GM23338 (cell line): ENCODE data around the gene RAB30. TPM values are rescaled to one million over a fixed set of nuclear protein-coding genes. Genes with fewer than 3 reads are reported as not detected.

ENCODE experiments used
- ATAC-seq: fragments of 200-7000 bp; cut with Tn5 transposase; 3 replicates; pipeline ENCODE4 v1.9.1; 2020
- DNase-seq: peaks from one replicate; pipeline ENCODE4 v3.0.0-alpha.2; 2015; ENCODE audit warnings: low spot score
- H2AFZ ChIP-seq: fragments of 200-600 bp; sonication (generic); 2 replicates; pipeline ENCODE4 v1.8.0; 2016; ENCODE audit warnings: antibody characterized with exemption, mild to moderate bottlenecking, moderate library complexity
- H3F3A ChIP-seq: fragments of 200-600 bp; sonication (generic); replicated peaks from 2 replicates; pipeline ENCODE4 v1.8.0; 2017; ENCODE audit warnings: antibody characterized with exemption, mixed run types, low read depth
- H3K27ac ChIP-seq: fragments of 200-600 bp; sonication (generic); 2 replicates; pipeline ENCODE4 v1.6.1; 2016; ENCODE audit warnings: low read depth
- H3K27me3 ChIP-seq: fragments of 200-600 bp; sonication (generic); 2 replicates; pipeline ENCODE4 v1.8.0; 2016; ENCODE audit warnings: mild to moderate bottlenecking, mixed run types, moderate library complexity; ENCODE audit not compliant: insufficient read depth
- H3K36me3 ChIP-seq: fragments of 200-600 bp; sonication (generic); 2 replicates; pipeline ENCODE4 v1.8.0; 2016; ENCODE audit warnings: mild to moderate bottlenecking; ENCODE audit not compliant: insufficient read depth
- H3K4me1 ChIP-seq: fragments of 200-600 bp; sonication (generic); 2 replicates; pipeline ENCODE4 v1.8.0; 2016; ENCODE audit warnings: mild to moderate bottlenecking, moderate library complexity; ENCODE audit not compliant: insufficient read depth
- H3K4me2 ChIP-seq: fragments of 200-600 bp; sonication (generic); 2 replicates; pipeline ENCODE4 v1.7.1; 2017; ENCODE audit warnings: mixed run types
- H3K4me3 ChIP-seq: fragments of 200-600 bp; sonication (generic); 2 replicates; pipeline ENCODE4 v1.6.1; 2016; ENCODE audit warnings: mixed run types
- H3K79me2 ChIP-seq: fragments of 200-600 bp; sonication (generic); replicated peaks from 2 replicates; pipeline ENCODE4 v1.8.0; 2017; ENCODE audit warnings: mild to moderate bottlenecking; ENCODE audit not compliant: insufficient read depth
- H3K9me2 ChIP-seq: fragments of 200-600 bp; sonication (generic); 2 replicates; pipeline ENCODE4 v1.8.0; 2017; ENCODE audit not compliant: insufficient read depth
- H4K20me1 ChIP-seq: fragments of 200-600 bp; sonication (generic); replicated peaks from 2 replicates; pipeline ENCODE4 v1.8.0; 2017; ENCODE audit warnings: mild to moderate bottlenecking; ENCODE audit not compliant: insufficient read depth
- H3K27ac Mint-ChIP-seq: 2 replicates; pipeline ENCODE4 v1.8.0; 2020; ENCODE audit warnings: inconsistent platforms, mild to moderate bottlenecking, moderate library complexity, mixed read lengths
- H3K27me3 Mint-ChIP-seq: 3 replicates; pipeline ENCODE4 v1.8.0; 2022; ENCODE audit warnings: low read depth, mild to moderate bottlenecking, moderate library complexity, mixed read lengths, inconsistent platforms; ENCODE audit not compliant: insufficient read depth, poor library complexity
- H3K36me3 Mint-ChIP-seq: 3 replicates; pipeline ENCODE4 v1.8.0; 2021; ENCODE audit warnings: low read depth, mild to moderate bottlenecking, inconsistent platforms, moderate library complexity, mixed read lengths
- H3K4me1 Mint-ChIP-seq: 3 replicates; pipeline ENCODE4 v1.8.0; 2020; ENCODE audit warnings: mild to moderate bottlenecking, inconsistent platforms, mixed read lengths
- H3K4me3 Mint-ChIP-seq: 3 replicates; pipeline ENCODE4 v1.8.0; 2021; ENCODE audit warnings: moderate library complexity, mild to moderate bottlenecking, inconsistent platforms, mixed read lengths
- H3K9me3 Mint-ChIP-seq: 3 replicates; pipeline ENCODE4 v1.8.0; 2020; ENCODE audit warnings: moderate library complexity, mild to moderate bottlenecking, inconsistent platforms, mixed read lengths
- CREB1 ChIP-seq: fragments of 250-450 bp; sonication (Bioruptor Pico); IDR thresholded peaks from 2 replicates; pipeline ENCODE4 v1.5.0; 2020; ENCODE audit warnings: low read depth, mild to moderate bottlenecking, moderate library complexity
- EZH2phosphoT487 ChIP-seq: fragments of 200-600 bp; sonication (generic); IDR thresholded peaks from one replicate; pipeline ENCODE4 v1.8.1; 2018; ENCODE audit warnings: antibody characterized with exemption; ENCODE audit not compliant: unreplicated experiment
- JUNB ChIP-seq: IDR thresholded peaks from one replicate; pipeline ENCODE4 v1.6.1; 2016; ENCODE audit warnings: antibody characterized with exemption; ENCODE audit not compliant: unreplicated experiment
- NANOG ChIP-seq: IDR thresholded peaks from 2 replicates; pipeline ENCODE4 v1.6.1; 2016; ENCODE audit warnings: antibody characterized with exemption, borderline replicate concordance
- POLR2AphosphoS5 ChIP-seq: IDR thresholded peaks from 2 replicates; pipeline ENCODE4 v1.6.1; 2016; ENCODE audit warnings: antibody characterized with exemption, low read depth
- STAT1 ChIP-seq: IDR thresholded peaks from one replicate; pipeline ENCODE4 v1.6.1; 2016; ENCODE audit warnings: antibody characterized with exemption; ENCODE audit not compliant: unreplicated experiment
- ZNF114 ChIP-seq: fragments of 250-450 bp; sonication (Bioruptor Pico); IDR thresholded peaks from 2 replicates; pipeline ENCODE4 v1.5.0; 2020; ENCODE audit warnings: mild to moderate bottlenecking, moderate library complexity
- polyA plus RNA-seq: library from polyadenylated mRNA; unstranded; fragments of >200 nt; fragmentation: Nextera tagmentation; extraction: Ambion mirVana; gene quantifications from 2 replicates; pipeline ENCODE4 v1.2.1, GENCODE V29; 2016
- total RNA-seq: library from RNA; depleted of rRNA; stranded (reverse); fragments of >200 nt; shearing (Covaris generic); gene quantifications from 2 replicates; pipeline ENCODE4 v1.2.3, GENCODE V29; 2014
- TF ChIP-seq, protein P1 (sequence below): IDR thresholded peaks from one replicate; pipeline ENCODE4 v1.6.1; 2018; ENCODE audit warnings: antibody characterized with exemption; ENCODE audit not compliant: unreplicated experiment
- TF ChIP-seq, protein P2 (sequence below): IDR thresholded peaks from 2 replicates; pipeline ENCODE4 v1.6.1; 2016; ENCODE audit warnings: antibody characterized with exemption
- TF ChIP-seq, protein P3 (sequence below), 2 experiments: fragments of 200-600 bp in 1 of 2; sonication (generic) in 1 of 2; conservative IDR thresholded peaks; 2 replicates each; pipeline versions ENCODE4 v1.5.1 to v1.6.1; 2016 to 2017; ENCODE audit warnings: antibody characterized with exemption in 2 of 2, low read depth in 2 of 2, mild to moderate bottlenecking in 2 of 2, moderate library complexity in 1 of 2
- TF ChIP-seq, protein P4 (sequence below): fragments of 250-450 bp; sonication (Bioruptor Pico); IDR thresholded peaks from 2 replicates; pipeline ENCODE4 v1.5.0; 2020; ENCODE audit warnings: mild to moderate bottlenecking, moderate library complexity

RAB30 gene
- total and polyA plus RNA-seq, 2 experiments from 2014 or later = 3.3 to 6.6 TPM

DNA sequence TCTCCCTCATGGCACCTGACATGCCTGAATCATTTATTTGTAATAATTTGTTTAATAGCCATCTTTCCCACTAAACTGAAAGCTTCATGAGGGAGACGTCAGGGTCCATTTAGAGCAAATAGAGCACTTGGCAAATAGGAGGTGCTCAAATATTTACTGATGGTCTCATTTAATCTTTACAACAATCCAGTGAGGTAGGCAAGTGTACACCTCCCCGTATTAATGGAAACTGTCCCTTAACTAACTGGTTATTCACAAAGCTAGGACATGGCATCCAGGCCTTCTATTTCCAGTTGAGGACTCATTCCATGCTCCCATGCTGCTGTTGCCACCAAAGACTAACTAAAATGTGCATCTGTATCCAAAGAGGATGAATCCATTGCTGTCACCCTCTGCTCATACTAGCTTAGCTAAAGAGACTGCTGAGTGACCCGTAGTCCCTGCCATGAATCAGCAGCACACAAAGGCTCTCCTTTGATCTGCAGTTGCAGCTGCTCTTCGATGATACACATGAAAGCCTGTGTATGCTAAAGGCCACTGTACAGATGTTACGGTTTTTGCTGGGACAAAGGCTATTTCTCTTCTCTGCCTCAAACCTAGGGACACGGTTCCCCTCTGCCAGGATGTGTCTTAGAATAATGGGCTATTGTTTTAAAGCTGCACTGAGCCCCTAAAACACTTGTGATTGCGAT, 82.6 kb downstream of the RAB30 start (continued):
- TF ChIP-seq, protein P1, sequence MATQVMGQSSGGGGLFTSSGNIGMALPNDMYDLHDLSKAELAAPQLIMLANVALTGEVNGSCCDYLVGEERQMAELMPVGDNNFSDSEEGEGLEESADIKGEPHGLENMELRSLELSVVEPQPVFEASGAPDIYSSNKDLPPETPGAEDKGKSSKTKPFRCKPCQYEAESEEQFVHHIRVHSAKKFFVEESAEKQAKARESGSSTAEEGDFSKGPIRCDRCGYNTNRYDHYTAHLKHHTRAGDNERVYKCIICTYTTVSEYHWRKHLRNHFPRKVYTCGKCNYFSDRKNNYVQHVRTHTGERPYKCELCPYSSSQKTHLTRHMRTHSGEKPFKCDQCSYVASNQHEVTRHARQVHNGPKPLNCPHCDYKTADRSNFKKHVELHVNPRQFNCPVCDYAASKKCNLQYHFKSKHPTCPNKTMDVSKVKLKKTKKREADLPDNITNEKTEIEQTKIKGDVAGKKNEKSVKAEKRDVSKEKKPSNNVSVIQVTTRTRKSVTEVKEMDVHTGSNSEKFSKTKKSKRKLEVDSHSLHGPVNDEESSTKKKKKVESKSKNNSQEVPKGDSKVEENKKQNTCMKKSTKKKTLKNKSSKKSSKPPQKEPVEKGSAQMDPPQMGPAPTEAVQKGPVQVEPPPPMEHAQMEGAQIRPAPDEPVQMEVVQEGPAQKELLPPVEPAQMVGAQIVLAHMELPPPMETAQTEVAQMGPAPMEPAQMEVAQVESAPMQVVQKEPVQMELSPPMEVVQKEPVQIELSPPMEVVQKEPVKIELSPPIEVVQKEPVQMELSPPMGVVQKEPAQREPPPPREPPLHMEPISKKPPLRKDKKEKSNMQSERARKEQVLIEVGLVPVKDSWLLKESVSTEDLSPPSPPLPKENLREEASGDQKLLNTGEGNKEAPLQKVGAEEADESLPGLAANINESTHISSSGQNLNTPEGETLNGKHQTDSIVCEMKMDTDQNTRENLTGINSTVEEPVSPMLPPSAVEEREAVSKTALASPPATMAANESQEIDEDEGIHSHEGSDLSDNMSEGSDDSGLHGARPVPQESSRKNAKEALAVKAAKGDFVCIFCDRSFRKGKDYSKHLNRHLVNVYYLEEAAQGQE = no peak
- TF ChIP-seq EZH2phosphoT487 (no peak), ZNF114 (CRISPR knock-in tag) (no peak), NANOG (no peak), CREB1 (CRISPR knock-in tag) (no peak)
- TF ChIP-seq, protein P2, sequence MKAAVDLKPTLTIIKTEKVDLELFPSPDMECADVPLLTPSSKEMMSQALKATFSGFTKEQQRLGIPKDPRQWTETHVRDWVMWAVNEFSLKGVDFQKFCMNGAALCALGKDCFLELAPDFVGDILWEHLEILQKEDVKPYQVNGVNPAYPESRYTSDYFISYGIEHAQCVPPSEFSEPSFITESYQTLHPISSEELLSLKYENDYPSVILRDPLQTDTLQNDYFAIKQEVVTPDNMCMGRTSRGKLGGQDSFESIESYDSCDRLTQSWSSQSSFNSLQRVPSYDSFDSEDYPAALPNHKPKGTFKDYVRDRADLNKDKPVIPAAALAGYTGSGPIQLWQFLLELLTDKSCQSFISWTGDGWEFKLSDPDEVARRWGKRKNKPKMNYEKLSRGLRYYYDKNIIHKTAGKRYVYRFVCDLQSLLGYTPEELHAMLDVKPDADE = no peak

DNA sequence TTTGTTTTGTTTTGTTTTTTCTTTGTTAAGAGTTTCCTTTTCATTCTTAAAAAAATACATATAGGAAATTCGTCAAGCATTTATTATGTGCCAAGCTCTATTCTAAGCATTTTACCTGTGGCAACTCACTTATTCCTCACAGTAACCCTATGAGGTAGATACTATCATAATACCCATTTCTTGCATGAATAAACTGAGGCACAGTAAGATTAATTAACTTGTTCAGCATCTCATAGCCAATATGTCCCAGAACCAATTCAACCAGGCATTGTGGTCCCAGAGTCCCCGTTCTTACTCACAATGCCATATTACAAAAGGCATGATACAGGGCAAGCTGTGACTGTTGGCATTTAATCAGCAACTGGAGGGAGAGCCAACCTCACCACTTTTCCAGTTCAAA, 83.7 kb downstream of the RAB30 start:
- Histone ChIP-seq H3K27me3 (no peaks in the 10 kb centered on the region), H3K36me3 (no peaks in the 10 kb centered on the region), H3K79me2 (no peaks in the 10 kb centered on the region), H3K9me2 (no peaks in the 10 kb centered on the region), H3K27ac (no peak overlapping the region), H3F3A (no peaks in the 10 kb centered on the region), H2AFZ (no peak overlapping the region), H4K20me1 (no peaks in the 10 kb centered on the region; the same call in 1 of the 2 replicates), H3K4me1 (no peaks in the 10 kb centered on the region), H3K4me3 (no peak overlapping the region), H3K4me2 (no peak overlapping the region)
- Mint-ChIP-seq H3K36me3 (no peaks in the 10 kb centered on the region), H3K27ac (no peak overlapping the region), H3K27me3 (peaks cover 2% of the 10 kb centered on the region), H3K4me3 (no peak overlapping the region), H3K4me1 (no peaks in the 10 kb centered on the region; the same call in 2 of the 3 replicates), H3K9me3 (no peaks in the 10 kb centered on the region)
- DNase-seq = no peak
- ATAC-seq = no peak
- TF ChIP-seq, protein P2 = no peak
- TF ChIP-seq, protein P3, sequence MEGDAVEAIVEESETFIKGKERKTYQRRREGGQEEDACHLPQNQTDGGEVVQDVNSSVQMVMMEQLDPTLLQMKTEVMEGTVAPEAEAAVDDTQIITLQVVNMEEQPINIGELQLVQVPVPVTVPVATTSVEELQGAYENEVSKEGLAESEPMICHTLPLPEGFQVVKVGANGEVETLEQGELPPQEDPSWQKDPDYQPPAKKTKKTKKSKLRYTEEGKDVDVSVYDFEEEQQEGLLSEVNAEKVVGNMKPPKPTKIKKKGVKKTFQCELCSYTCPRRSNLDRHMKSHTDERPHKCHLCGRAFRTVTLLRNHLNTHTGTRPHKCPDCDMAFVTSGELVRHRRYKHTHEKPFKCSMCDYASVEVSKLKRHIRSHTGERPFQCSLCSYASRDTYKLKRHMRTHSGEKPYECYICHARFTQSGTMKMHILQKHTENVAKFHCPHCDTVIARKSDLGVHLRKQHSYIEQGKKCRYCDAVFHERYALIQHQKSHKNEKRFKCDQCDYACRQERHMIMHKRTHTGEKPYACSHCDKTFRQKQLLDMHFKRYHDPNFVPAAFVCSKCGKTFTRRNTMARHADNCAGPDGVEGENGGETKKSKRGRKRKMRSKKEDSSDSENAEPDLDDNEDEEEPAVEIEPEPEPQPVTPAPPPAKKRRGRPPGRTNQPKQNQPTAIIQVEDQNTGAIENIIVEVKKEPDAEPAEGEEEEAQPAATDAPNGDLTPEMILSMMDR (conservative IDR thresholded peaks at IDR 0.05; ENCODE audit: low read depth in 2 of 2) = no peak
- no peak for TF ChIP-seq STAT1
- no peak for TF ChIP-seq CREB1 (CRISPR knock-in tag)
- TF ChIP-seq JUNB = no peak
- TF ChIP-seq POLR2AphosphoS5 = no peak
- TF ChIP-seq, protein P4, sequence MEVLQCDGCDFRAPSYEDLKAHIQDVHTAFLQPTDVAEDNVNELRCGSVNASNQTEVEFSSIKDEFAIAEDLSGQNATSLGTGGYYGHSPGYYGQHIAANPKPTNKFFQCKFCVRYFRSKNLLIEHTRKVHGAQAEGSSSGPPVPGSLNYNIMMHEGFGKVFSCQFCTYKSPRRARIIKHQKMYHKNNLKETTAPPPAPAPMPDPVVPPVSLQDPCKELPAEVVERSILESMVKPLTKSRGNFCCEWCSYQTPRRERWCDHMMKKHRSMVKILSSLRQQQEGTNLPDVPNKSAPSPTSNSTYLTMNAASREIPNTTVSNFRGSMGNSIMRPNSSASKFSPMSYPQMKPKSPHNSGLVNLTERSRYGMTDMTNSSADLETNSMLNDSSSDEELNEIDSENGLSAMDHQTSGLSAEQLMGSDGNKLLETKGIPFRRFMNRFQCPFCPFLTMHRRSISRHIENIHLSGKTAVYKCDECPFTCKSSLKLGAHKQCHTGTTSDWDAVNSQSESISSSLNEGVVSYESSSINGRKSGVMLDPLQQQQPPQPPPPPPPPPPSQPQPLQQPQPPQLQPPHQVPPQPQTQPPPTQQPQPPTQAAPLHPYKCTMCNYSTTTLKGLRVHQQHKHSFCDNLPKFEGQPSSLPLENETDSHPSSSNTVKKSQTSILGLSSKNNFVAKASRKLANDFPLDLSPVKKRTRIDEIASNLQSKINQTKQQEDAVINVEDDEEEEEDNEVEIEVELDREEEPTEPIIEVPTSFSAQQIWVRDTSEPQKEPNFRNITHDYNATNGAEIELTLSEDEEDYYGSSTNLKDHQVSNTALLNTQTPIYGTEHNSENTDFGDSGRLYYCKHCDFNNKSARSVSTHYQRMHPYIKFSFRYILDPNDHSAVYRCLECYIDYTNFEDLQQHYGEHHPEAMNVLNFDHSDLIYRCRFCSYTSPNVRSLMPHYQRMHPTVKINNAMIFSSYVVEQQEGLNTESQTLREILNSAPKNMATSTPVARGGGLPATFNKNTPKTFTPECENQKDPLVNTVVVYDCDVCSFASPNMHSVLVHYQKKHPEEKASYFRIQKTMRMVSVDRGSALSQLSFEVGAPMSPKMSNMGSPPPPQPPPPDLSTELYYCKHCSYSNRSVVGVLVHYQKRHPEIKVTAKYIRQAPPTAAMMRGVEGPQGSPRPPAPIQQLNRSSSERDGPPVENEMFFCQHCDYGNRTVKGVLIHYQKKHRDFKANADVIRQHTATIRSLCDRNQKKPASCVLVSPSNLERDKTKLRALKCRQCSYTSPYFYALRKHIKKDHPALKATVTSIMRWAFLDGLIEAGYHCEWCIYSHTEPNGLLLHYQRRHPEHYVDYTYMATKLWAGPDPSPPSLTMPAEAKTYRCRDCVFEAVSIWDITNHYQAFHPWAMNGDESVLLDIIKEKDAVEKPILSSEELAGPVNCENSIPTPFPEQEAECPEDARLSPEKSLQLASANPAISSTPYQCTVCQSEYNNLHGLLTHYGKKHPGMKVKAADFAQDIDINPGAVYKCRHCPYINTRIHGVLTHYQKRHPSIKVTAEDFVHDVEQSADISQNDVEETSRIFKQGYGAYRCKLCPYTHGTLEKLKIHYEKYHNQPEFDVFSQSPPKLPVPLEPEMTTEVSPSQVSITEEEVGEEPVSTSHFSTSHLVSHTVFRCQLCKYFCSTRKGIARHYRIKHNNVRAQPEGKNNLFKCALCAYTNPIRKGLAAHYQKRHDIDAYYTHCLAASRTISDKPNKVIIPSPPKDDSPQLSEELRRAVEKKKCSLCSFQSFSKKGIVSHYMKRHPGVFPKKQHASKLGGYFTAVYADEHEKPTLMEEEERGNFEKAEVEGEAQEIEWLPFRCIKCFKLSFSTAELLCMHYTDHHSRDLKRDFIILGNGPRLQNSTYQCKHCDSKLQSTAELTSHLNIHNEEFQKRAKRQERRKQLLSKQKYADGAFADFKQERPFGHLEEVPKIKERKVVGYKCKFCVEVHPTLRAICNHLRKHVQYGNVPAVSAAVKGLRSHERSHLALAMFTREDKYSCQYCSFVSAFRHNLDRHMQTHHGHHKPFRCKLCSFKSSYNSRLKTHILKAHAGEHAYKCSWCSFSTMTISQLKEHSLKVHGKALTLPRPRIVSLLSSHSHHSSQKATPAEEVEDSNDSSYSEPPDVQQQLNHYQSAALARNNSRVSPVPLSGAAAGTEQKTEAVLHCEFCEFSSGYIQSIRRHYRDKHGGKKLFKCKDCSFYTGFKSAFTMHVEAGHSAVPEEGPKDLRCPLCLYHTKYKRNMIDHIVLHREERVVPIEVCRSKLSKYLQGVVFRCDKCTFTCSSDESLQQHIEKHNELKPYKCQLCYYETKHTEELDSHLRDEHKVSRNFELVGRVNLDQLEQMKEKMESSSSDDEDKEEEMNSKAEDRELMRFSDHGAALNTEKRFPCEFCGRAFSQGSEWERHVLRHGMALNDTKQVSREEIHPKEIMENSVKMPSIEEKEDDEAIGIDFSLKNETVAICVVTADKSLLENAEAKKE (CRISPR knock-in tag) = no peak
